Testis (tissue), 3 donors: ENCODE results near the gene ADAP1. TPM values are rescaled to one million over a fixed set of nuclear protein-coding genes. Genes with fewer than 3 reads are reported as not detected.

Experiments
- DNase-seq: peaks from one replicate; pipeline ENCODE4 v3.0.0-alpha.2; 2019
- H3K27ac ChIP-seq, 2 donors: fragments of 200-600 bp; sonication (generic); one replicate each; pipeline ENCODE4 v1.5.1; 2019
- H3K27me3 ChIP-seq: fragments of 200-600 bp; sonication (generic); one replicate; pipeline ENCODE4 v1.5.1; 2019
- H3K36me3 ChIP-seq: fragments of 200-600 bp; sonication (generic); one replicate; pipeline ENCODE4 v1.5.1; 2017; ENCODE audit warnings: low read depth; ENCODE audit errors: missing control alignments
- H3K4me1 ChIP-seq: fragments of 200-600 bp; sonication (generic); one replicate; pipeline ENCODE4 v1.5.1; 2019
- H3K4me3 ChIP-seq, 2 donors: fragments of 200-600 bp; sonication (generic); one replicate each; pipeline ENCODE4 v1.5.1; 2017 to 2019
- H3K9me3 ChIP-seq: fragments of 200-600 bp; sonication (generic); one replicate; pipeline ENCODE4 v1.5.1; 2017
- CTCF ChIP-seq, 3 experiments: fragments of 450-650 bp in 2 of 3; fragments of 200-600 bp in 1 of 3; sonication (generic) in 1 of 3; IDR thresholded peaks; one replicate each; pipeline ENCODE4 v1.5.1; 2016 to 2019; ENCODE audit warnings: antibody characterized with exemption in 3 of 3, mild to moderate bottlenecking in 2 of 3, moderate library complexity in 1 of 3
- POLR2A ChIP-seq: fragments of 450-650 bp; IDR thresholded peaks from one replicate; pipeline ENCODE4 v1.6.1; 2017; ENCODE audit warnings: antibody characterized with exemption, mild to moderate bottlenecking, moderate library complexity
- WGBS, 2 donors: methylation state at CpG; one replicate each; pipeline ENCODE4 v1.1.5; 2018; 5-methylcytosine and 5-hydroxymethylcytosine counted together
- intact Hi-C: fragments of 100-400 bp; cut with DNase I; formaldehyde crosslinking; loops from one replicate; pipeline ENCODE4 v1.15.1; 2023; ENCODE audit warnings: low total_unique reads
- polyA plus RNA-seq: library from polyadenylated mRNA; stranded (reverse); fragments of 350-450 nt; fragmentation: Illumina TruSeq; extraction: RNeasy Lipid Tissue Mini Kit (QIAGEN cat#74804); gene quantifications from one replicate; pipeline ENCODE4 v1.2.3, GENCODE V29; 2014; ENCODE audit warnings: low read depth, low replicate concordance; ENCODE audit not compliant: insufficient read depth
- total RNA-seq, 2 donors: library from RNA; depleted of rRNA; stranded (reverse); fragments of >200 nt; gene quantifications; one replicate each; pipeline ENCODE4 v1.2.3, GENCODE V29; 2016

The ADAP1 gene
- total and polyA plus RNA-seq, 3 donors from 2014 or later: 2.4 to 10.9 (median 6.1) TPM

GRCh38 chr7:956031-956430 is 1.6 kb upstream of the ADAP1 start:
- TF ChIP-seq CTCF (IDR thresholded peaks at IDR 0.05) (no peak), POLR2A (no peak)
- Histone ChIP-seq H3K4me1 (peaks cover 8% of the 10 kb centered on the region), H3K4me3 (no peak overlapping the region), H3K36me3 (no peaks in the 10 kb centered on the region), H3K27me3 (no peaks in the 10 kb centered on the region), H3K9me3 (no peaks in the 10 kb centered on the region), H3K27ac (no peak overlapping the region)
- DNase-seq: no peak
- WGBS, 2 donors: 83 to 86% methylated on average over 10 of the region's 10 CpGs
- intact Hi-C loops: no loop called here

GRCh38 chr7:953547-954327 is 743 bp downstream of the ADAP1 start:
- no peak overlapping the region for H3K27ac ChIP-seq
- peak; percentile 50 for DNase-seq
- no peaks in the 10 kb centered on the region for H3K36me3 ChIP-seq
- 5% methylated on average over 38 of the region's 78 CpGs; no CpG with 5 or more reads in 1 of the 2 donors for WGBS, 2 donors
- no peaks in the 10 kb centered on the region for H3K4me1 ChIP-seq
- H3K4me3 ChIP-seq: peak overlapping the region; percentile 34 to 52
- H3K9me3 ChIP-seq: no peaks in the 10 kb centered on the region
- TF ChIP-seq CTCF (IDR thresholded peaks at IDR 0.05) (no peak), POLR2A (no peak)
- intact Hi-C loops: no loop called here
- no peaks in the 10 kb centered on the region for H3K27me3 ChIP-seq

- Histone ChIP-seq H3K27ac (no peak overlapping the region), H3K27me3 (no peaks in the 10 kb centered on the region), H3K4me1 (no peaks in the 10 kb centered on the region), H3K9me3 (no peaks in the 10 kb centered on the region), H3K4me3 (no peak overlapping the region), H3K36me3 (no peaks in the 10 kb centered on the region)
- WGBS, 2 donors: 76 to 87% methylated on average over 3 to 19 of the region's 20 CpGs
- no peak for DNase-seq
- intact Hi-C loops: no loop called here
- TF ChIP-seq CTCF (IDR thresholded peaks at IDR 0.05) (no peak), POLR2A (no peak)
Observed at GRCh38 chr7:952548-953441, 1.7 kb downstream of the ADAP1 start.

GRCh38 chr7:951881-952547 is 2.5 kb downstream of the ADAP1 start:
- TF ChIP-seq CTCF (IDR thresholded peaks at IDR 0.05): no peak
- no peak for TF ChIP-seq POLR2A
- Histone ChIP-seq H3K36me3 (no peaks in the 10 kb centered on the region), H3K9me3 (no peaks in the 10 kb centered on the region), H3K27me3 (no peaks in the 10 kb centered on the region), H3K27ac (no peak overlapping the region), H3K4me1 (no peaks in the 10 kb centered on the region), H3K4me3 (no peak overlapping the region)
- WGBS, 2 donors: 89 to 95% methylated on average over 10 to 21 of the region's 21 CpGs
- intact Hi-C loops: no loop called here
- DNase-seq: no peak
